ENCODE measurements around the gene STYXL2.

Gene STYXL2

DNA sequence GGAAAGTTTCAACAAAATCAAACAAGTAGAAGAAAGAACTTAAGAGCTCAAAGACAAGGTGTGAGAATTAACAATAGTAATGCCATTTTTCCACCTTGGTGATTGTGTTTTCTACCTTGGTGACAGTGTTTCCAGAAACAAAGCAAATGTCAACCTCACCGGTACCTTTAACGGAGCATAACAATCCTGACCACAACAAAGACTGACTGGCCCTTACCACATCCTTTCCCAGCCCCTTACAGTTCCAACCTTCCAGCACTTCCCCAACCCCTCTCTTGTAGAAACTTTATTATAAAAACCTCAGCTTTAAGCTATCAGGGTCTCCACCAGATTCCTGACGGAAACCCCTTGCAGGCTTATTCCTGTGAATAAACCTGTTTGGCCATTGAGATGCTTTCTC is 16.7 kb downstream of the STYXL2 start:
- no peak for DNase-seq (ENCODE audit: low spot score)

GRCh38 chr1:167111868-167112709 is 18.2 kb downstream of the STYXL2 start:
- no peak for DNase-seq (ENCODE audit: low spot score)

- DNase-seq (ENCODE audit: low spot score) = no peak
Observed at GRCh38 chr1:167114725-167115124, 20.9 kb downstream of the STYXL2 start.

DNA sequence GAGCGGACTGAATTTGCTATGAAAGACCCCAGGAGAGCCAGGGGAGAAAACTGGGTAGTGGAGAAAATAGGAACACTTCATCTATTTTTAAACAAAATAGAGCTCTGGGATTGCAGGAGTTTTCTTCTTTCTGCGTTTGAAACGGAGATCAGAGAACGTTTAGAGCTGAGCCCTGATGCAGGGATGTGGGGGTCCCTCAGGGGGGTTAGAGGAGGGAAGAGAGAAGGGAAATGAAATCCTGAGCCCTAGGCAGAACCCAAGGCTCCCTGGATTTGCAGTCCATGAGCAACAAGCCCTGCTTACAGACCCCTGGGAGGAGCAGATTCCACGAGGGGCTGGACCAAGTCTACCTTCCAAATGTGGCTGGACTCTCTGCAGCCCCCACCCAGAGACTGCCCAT is 21.8 kb downstream of the STYXL2 start:
- no peak for DNase-seq (ENCODE audit: low spot score)

DNA sequence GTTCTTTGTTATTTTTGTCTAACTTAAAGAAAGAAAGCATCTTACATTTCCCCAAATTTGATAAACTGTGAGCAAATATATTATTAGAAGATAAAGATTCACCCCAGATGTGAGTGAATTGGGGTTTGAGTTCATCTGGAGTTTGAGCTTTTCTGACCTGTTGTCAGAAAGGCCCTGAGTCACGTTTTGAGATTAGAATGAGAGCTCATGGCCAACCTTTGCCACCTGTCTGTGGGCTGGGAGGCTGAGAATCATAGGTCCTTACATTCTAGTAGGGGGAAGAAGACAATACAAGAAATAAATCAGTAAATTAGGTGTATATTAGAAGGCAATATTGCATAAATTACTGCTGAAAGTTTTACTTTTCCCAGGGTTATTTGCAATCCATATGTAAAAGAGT is 22.3 kb downstream of the STYXL2 start:
- no peak for DNase-seq (ENCODE audit: low spot score)

DNA sequence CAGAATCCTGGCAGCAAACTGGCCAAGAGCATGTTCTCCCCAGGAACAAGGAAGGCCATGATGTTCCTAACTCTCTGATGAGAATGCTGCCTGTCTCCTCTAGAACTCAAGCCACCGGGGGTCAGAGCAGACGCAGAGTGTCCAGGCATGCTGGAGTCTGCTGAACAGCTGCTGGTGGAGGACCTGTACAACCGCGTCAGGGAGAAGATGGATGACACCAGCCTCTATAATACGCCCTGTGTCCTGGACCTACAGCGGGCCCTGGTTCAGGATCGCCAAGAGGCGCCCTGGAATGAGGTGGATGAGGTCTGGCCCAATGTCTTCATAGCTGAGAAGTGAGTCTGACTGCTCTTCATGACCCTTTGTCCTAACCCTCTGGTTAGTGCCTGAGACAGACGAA is 23.4 kb downstream of the STYXL2 start:
- no peak for DNase-seq (ENCODE audit: low spot score)

GRCh38 chr1:167118188-167118587 is 24.3 kb downstream of the STYXL2 start:
- DNase-seq (ENCODE audit: low spot score) = no peak

- no peak for DNase-seq (ENCODE audit: low spot score)
Observed at GRCh38 chr1:167119696-167120095, 25.8 kb downstream of the STYXL2 start.

DNA sequence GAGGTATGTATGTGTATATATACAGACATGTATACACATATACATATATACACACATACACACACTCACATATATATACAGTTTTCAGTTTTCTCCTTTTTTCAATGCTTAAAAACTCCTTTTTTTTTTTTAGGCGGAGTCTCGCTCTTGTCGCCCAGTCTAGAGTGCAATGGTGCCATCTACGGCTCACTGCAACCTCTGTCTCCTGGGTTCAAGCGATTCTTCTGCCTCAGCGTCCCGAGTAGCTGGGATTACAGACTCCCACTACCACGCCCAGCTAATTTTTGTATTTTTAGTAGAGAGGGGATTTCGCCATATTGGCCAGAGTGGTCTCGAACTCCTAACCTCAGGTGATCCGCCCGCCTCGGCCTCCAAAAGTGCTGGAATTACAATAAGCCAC is 27.0 kb downstream of the STYXL2 start:
- no peak for DNase-seq (ENCODE audit: low spot score)

GRCh38 chr1:167121375-167122120 is 27.7 kb downstream of the STYXL2 start:
- peak; percentile 28 for DNase-seq (ENCODE audit: low spot score)

GRCh38 chr1:167122121-167122480 is 28.2 kb downstream of the STYXL2 start:
- DNase-seq (ENCODE audit: low spot score) = no peak

DNA sequence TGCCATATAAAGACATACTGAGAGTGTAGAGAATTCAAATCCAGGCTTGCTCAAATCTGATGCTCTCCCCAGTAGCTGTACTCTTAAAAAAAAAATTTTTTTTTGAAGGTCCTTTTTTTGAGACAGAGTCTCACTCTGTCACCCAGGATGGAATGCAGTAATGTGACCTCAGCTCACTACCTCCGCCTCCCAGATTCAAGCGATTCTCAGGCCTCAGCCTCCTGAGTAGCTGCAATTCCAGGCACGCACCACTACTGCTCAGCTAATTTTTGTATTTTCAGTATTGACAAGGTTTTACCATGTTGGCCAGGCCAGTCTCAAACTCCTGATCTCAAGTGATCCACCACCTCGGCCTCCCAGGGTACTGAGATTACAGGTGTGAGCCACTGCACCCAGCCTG is 28.7 kb downstream of the STYXL2 start:
- no peak for DNase-seq (ENCODE audit: low spot score)

GRCh38 chr1:167126317-167126716 is 32.4 kb downstream of the STYXL2 start:
- DNase-seq (ENCODE audit: low spot score) = no peak

DNA sequence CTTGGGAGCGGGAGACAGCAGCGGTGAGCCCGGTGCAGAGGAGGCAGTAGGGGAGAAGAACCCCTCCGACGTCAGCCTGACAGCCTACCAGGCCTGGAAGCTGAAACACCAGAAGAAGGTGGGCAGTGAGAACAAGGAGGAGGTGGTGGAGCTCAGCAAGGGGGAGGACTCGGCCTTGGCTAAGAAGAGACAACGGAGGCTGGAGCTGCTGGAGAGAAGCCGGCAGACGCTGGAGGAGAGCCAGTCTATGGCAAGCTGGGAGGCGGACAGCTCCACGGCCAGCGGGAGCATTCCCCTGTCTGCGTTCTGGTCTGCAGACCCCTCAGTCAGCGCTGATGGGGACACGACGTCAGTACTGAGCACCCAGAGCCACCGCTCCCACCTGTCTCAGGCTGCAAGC is 32.9 kb downstream of the STYXL2 start:
- no peak for DNase-seq (ENCODE audit: low spot score)

GRCh38 chr1:167127236-167127635 is 33.4 kb downstream of the STYXL2 start:
- DNase-seq (ENCODE audit: low spot score) = no peak

DNA sequence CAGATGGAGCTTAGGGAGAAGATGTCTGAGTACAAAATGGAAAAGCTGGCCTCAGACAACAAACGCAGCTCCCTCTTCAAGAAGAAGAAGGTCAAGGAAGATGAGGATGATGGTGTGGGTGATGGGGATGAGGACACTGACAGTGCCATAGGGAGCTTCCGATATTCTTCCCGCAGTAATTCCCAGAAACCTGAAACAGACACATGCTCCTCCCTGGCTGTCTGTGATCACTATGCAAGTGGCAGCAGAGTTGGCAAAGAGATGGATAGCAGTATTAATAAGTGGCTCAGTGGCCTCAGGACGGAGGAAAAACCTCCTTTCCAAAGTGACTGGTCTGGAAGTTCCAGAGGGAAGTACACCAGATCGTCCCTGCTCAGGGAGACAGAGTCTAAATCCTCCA is 33.8 kb downstream of the STYXL2 start:
- no peak for DNase-seq (ENCODE audit: low spot score)

- no peak for DNase-seq (ENCODE audit: low spot score)
Observed at GRCh38 chr1:167128261-167129227, 34.7 kb downstream of the STYXL2 start.

- no peak for DNase-seq (ENCODE audit: low spot score)
Observed at GRCh38 chr1:167130829-167131510, 37.1 kb downstream of the STYXL2 start.

DNA sequence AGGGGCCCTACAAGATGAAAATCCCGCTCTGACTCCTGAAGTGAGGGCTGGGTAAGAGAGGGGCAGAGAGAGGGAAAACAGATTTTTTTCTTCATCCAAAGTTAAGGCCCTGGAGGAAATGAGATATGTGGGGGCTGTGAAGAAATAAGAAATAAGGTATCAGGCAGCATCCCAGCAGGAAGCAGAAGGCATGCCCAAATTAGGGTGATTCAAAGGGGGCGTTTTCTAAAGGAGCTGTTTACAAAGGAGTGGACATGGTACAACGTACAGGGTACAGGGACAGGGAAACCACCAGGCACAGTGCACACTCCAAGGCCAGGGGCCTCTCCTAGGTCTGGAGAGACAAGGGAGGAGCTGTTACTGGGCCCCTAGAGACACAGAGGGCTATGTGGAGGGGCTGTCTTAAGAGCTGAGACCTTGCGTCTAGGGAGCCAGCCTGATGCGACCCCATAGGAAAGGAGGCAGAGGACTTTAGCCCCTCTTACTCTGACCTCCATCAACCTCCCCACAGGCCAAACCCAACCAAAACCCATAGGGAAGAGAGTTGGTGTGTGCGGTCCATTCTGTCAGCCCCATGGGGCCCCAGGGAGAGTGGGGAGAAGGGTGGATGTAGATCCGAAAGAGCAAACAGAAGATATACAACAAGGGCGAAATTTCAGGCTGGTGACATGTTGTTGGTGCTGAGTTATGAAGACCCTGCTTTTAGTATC is 38.6 kb downstream of the STYXL2 start:
- DNase-seq (ENCODE audit: low spot score) = no peak

- no peak for DNase-seq (ENCODE audit: low spot score)
Observed at GRCh38 chr1:167135281-167135840, 41.5 kb downstream of the STYXL2 start.

DNA sequence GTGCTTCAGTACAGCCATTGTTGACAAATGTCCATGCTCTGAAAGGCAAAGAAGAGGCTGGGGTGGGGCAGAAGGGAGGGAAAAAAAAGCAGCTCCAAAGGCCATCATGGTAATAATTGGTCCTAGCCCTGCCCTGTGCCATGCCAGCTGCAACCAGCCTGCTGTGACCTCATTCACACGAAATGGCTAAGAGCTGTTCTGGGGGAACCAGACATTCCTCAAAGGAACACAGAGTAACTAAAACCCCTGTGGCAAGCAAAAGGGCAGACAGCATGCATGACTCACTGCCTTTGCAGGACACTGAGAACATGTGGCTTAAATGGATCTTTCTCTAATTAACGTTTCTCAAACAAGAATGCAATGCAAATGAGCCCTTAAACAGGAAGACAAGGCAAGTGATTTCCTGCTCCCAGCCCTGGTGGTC is 42.3 kb downstream of the STYXL2 start:
- DNase-seq (ENCODE audit: low spot score) = no peak
